Spleen (tissue), 7 donors: ENCODE measurements around the gene TAOK1.
A peak's percentile ranks its signal among the peaks of the same experiment; 100 is the strongest.

Source experiments
- POLR2A ChIP-seq, 3 donors: fragments of 450-650 bp; IDR thresholded peaks; one replicate each; pipeline ENCODE4 v1.5.1; 2017; ENCODE audit warnings: antibody characterized with exemption in 3 of 3, mild to moderate bottlenecking in 1 of 3
- TF ChIP-seq, protein P1 (sequence below), 11 experiments: fragments of 200-600 bp in 7 of 11; fragments of 450-650 bp in 4 of 11; sonication (generic) in 4 of 11; IDR thresholded peaks in 8 of 11; conservative IDR thresholded peaks in 3 of 11; 1 replicate in 7 of 11; 2 replicates in 4 of 11; pipeline versions ENCODE4 v1.4.0 to v1.8.0; 2016 to 2021; ENCODE audit warnings: antibody characterized with exemption in 11 of 11, inconsistent platforms in 4 of 11, mild to moderate bottlenecking in 1 of 11
- donor health status: DM: no; HTN: no; CAD: no; lungs with moderate emphysema.
- donor health status: DM: no; HTN: no; CAD: no.
- donor health status: DM: no; HTN: no; CAD: no.

DNA sequence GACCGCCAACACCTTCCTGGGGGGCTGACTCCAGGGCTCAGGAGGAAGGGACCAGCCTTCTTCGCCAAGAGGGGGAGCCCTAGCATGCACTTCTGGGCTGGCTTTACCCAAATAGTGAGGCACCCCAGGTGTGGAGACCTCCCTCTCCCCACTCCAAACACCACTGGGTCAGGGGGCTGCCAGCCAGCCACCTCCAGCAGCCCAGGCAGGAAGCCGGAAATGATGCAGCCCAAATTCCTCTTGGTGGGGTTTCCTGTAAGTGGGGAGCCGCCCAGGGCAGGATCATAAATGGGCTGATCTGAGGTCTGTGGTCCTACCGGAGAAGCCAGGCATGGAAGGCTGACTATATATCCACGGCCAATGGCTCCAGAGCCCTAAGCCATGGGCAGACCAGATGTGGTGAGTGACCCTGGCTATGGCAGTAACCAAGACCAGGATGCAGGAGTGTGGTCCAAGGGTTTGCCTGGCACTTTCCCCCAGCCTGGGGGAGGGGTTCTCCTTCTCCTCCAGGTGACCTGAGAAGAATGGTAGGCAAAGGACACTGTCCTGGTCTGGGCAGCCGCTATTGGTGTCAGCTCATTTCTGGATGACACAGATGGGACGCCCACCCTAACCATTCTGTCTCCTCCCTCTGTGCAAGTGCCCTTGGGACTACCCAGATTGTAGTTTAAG is 195.1 kb downstream of the TAOK1 start:
- TF ChIP-seq, protein P1, sequence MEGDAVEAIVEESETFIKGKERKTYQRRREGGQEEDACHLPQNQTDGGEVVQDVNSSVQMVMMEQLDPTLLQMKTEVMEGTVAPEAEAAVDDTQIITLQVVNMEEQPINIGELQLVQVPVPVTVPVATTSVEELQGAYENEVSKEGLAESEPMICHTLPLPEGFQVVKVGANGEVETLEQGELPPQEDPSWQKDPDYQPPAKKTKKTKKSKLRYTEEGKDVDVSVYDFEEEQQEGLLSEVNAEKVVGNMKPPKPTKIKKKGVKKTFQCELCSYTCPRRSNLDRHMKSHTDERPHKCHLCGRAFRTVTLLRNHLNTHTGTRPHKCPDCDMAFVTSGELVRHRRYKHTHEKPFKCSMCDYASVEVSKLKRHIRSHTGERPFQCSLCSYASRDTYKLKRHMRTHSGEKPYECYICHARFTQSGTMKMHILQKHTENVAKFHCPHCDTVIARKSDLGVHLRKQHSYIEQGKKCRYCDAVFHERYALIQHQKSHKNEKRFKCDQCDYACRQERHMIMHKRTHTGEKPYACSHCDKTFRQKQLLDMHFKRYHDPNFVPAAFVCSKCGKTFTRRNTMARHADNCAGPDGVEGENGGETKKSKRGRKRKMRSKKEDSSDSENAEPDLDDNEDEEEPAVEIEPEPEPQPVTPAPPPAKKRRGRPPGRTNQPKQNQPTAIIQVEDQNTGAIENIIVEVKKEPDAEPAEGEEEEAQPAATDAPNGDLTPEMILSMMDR (IDR thresholded peaks at IDR 0.05 in 8 of 11, conservative IDR thresholded peaks at IDR 0.05 in 3 of 11) = peak in 5 of 11 experiments; percentile 14 to 44 (median 27)
- TF ChIP-seq POLR2A (IDR thresholded peaks at IDR 0.05) = no peak
